Subcutaneous abdominal adipose tissue (tissue), 5 donors: Measurements from ENCODE around the gene TSPO.

Experiments
- H3K27ac ChIP-seq: one replicate; pipeline ENCODE4 v1.7.0; 2013; ENCODE audit warnings: low read depth, mild to moderate bottlenecking, inconsistent platforms, low read length, moderate library complexity
- H3K27me3 ChIP-seq, 5 donors: one replicate each; pipeline ENCODE4 v1.7.0; 2013; ENCODE audit warnings: low read length in 5 of 5, inconsistent platforms in 1 of 5; ENCODE audit not compliant: control insufficient read depth in 5 of 5, insufficient read depth in 4 of 5
- H3K36me3 ChIP-seq, 5 donors: one replicate each; pipeline ENCODE4 v1.7.0; 2013; ENCODE audit warnings: low read length in 5 of 5; ENCODE audit not compliant: control insufficient read depth in 5 of 5, insufficient read depth in 5 of 5
- H3K4me1 ChIP-seq, 5 donors: one replicate each; pipeline ENCODE4 v1.7.0; 2013; ENCODE audit warnings: low read length in 5 of 5, mild to moderate bottlenecking in 3 of 5, moderate library complexity in 1 of 5; ENCODE audit not compliant: control insufficient read depth in 5 of 5, insufficient read depth in 5 of 5
- H3K4me3 ChIP-seq, 5 donors: one replicate each; pipeline ENCODE4 v1.7.0; 2013; ENCODE audit warnings: low read length in 5 of 5, low read depth in 1 of 5
- H3K9ac ChIP-seq, 5 donors: one replicate each; pipeline ENCODE4 v1.7.0; 2013; ENCODE audit warnings: low read length in 5 of 5, mild to moderate bottlenecking in 4 of 5, moderate library complexity in 3 of 5
- H3K9me3 ChIP-seq, 5 donors: one replicate each; pipeline ENCODE4 v1.7.0; 2013; ENCODE audit warnings: low read length in 5 of 5; ENCODE audit not compliant: control insufficient read depth in 5 of 5
- donor health status: healthy.
- donor health status: healthy.
- donor health status: healthy.
- donor health status: healthy.
- donor health status: healthy.

TSPO gene

DNA sequence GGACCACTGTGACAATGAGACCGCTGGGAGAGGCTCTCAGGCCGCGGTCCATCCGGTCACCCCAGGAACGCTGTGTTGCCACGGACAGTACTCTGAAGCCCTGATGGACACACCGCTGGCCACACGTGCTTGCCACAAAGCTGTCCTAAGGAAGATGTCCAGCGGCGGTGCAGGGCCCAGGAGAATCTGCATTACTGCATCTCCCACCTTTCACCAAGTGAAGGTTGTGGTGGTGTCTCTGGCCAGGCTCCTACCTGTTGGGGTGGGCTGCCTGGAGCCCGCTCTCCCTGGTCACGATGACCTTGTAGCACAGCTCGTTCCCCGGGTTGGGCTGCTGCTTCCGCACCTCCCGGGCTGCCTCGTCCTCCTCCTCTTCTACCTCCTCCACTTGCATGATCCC is 31.4 kb downstream of the TSPO start:
- H3K36me3 ChIP-seq: peaks cover 0 to 36% (median 23%) of the 10 kb centered on the region in 5 donors

DNA sequence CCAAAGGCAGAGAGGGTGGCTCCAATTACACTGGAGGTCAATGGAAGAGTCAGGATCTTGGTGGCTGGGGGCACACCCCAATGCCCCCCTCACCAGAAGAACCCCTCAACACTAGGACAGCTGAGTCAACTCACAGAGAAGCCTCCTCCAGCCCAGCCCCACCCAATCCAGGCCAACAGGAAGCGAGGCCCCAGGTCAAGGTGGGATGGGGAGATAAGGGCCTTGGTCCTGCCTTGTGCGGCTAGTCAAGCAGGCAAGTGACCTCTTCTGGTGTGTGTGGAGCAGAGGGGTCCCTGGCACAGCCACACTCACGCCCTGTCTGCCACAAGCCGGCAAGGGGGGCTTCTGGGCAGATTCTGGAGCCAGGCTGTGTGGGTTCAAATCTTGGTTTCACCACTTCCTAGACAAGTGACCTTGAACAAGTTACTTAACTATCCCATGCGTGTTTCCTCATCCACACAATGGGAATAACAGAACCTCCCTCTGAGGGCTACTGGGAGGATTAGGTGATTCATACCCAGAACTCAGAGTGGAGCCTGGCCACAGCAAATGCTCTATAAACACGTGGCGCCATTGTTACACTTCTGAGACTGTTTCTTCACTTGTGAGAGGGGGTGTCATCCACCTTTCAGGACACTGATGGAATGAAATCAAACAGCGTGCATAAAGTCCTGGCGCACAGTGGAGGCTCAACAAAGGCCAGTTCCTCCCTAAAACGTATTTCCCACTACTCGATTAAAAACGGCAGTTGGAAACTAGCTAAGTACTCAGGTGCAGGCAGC is 32.3 kb downstream of the TSPO start:
- Histone ChIP-seq H3K4me1 (peaks cover 4 to 28% (median 25%) of the 10 kb centered on the region in 5 donors), H3K9me3 (no peaks in the 10 kb centered on the region), H3K4me3 (no peak overlapping the region), H3K27ac (no peak overlapping the region), H3K36me3 (peaks cover 0 to 33% (median 22%) of the 10 kb centered on the region in 5 donors), H3K27me3 (no peaks in the 10 kb centered on the region), H3K9ac (no peak overlapping the region)

More for the DNA sequence above, 31.4 kb downstream of the TSPO start:
- H3K9ac ChIP-seq: no peak overlapping the region
- no peak overlapping the region for H3K27ac ChIP-seq
- no peaks in the 10 kb centered on the region for H3K9me3 ChIP-seq
- H3K4me3 ChIP-seq: no peak overlapping the region
- no peaks in the 10 kb centered on the region for H3K27me3 ChIP-seq
- H3K4me1 ChIP-seq: peaks cover 4 to 25% (median 20%) of the 10 kb centered on the region in 5 donors

DNA sequence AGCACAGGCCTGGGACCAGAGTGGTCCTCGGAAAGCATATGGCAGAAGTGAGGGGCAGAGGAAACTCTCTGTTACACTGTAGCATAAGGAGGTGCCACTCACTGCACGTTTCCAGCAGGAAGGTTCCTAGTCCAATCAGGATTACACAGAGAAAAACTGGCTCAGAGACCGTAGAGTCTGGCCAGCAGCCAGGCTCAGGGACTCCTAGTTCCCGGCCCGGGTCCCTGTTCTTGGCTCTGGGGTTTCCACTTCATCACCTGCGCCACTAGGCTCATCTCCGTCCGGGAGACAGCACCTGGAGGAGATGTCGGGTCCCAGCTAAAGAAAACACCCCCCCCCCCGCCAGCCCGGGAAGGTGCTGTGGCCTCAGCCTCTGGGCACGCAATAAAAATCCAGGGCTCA is 34.5 kb downstream of the TSPO start:
- Histone ChIP-seq H3K36me3 (peaks cover 0 to 13% (median 8%) of the 10 kb centered on the region in 5 donors), H3K9ac (peak overlapping the region in 4 of 5 donors; percentile 16 to 71 (median 56)), H3K4me3 (peak overlapping the region; percentile 62 to 76 (median 68)), H3K4me1 (peaks cover 4 to 28% (median 25%) of the 10 kb centered on the region in 5 donors), H3K27me3 (no peaks in the 10 kb centered on the region), H3K27ac (no peak overlapping the region), H3K9me3 (no peaks in the 10 kb centered on the region)

DNA sequence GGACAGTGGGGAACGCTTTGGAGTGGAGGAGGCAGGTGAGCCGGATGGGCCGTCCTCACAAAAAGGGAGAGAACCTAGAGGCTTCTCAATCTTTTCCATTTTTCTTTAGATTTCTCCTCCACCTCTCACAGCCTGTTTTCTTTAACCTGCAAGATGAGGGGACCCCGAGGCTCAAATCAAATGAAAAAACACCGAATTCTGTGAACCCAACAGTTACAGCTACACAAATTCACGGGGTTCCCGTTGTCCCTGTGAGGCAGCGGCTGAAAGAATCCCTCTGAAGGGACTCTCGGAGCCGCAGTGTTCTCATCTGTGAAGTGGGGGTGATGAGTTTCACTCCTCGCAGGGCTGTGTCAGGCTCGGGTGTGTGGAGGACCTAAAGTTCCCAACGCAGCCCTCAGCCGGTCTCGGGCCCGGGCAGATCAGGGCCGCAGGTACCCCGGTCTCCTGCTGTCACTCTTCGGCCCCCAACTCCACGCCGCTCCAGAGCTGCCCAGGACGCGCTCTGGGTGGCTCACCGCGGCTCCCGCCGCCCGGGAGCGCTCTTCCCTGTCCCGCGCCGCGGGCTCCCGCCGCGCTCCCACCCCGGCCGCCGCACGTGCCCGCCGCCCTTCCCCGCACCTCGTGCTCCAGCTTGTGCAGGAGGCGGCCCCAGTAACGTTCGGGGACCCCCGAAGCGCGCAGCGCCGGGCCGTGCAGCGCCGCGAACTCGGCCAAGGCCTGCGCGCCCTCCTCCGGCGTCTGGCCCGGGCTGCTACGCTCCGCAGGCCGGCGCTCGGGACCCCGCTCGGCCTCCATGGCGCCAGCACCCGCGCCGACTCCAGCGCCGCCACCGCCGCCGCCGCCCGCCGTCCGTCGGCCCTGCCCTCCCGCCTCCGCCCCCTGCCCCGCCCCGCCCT is 35.2 kb downstream of the TSPO start, which contains the start of gene TTLL12:
TTLL12 (minus strand) TSS at position 863 of the 899 bp plus-strand sequence; CDS start at position 798, 65 bp downstream.
- no peaks in the 10 kb centered on the region for H3K27me3 ChIP-seq
- H3K9ac ChIP-seq: peak within 1 kb of the TSS; percentile 4 to 79 (median 73)
- H3K36me3 ChIP-seq: peaks cover 0 to 7% (median 4%) of the 10 kb centered on the region in 5 donors
- H3K4me3 ChIP-seq: peak within 1 kb of the TSS; percentile 67 to 84 (median 76)
- H3K27ac ChIP-seq: peak within 1 kb of the TSS; percentile 74
- H3K9me3 ChIP-seq: no peaks in the 10 kb centered on the region
- H3K4me1 ChIP-seq: peaks cover 4 to 28% (median 25%) of the 10 kb centered on the region in 5 donors

DNA sequence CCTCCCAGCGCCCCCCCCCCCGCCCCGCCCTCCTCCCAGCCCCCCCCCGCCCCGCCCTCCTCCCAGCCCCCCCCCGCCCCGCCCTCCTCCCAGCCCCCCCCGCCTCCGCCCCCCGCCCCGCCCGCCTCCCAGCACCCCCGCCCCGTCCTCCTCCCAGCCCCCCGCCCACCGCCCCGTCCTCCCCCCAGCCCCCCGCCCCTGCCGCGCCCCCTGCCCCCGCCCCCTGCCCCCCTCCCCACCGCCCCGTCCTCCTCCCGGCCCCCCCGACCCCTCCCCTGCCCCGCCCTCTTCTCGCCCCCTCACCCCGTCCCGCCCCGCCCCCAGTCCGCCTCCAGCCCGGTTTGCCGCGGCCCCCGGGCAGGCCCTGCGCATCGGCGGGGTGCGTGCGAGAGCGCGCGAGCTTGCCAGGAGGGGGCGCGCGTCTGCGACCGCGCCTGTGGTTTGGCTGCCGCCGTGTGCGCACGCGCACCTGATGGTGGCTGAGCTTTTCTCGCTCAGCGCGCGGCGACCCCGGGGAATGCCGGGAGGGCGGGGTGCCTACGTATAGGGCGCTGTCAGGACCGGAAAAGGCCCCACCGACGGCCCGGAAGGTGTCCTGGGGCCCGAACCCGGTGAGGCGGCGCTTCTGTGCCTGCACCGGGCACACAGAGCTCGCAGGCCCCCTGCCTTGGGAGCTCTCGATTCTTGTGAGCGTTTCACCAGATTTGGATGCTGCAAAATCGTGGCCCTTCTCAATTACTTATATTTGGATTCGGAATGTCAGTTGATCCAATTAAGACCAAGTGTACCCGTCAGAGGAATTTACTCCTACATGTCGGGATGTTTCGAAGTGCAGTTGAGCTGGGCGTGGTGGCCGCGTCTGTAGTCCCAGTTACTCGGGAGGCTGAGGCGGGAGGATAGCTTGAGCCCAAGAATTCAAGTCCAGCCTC is 36.1 kb downstream of the TSPO start:
- H3K9ac ChIP-seq: peak overlapping the region; percentile 4 to 79 (median 73)
- peaks cover 4 to 28% (median 25%) of the 10 kb centered on the region in 5 donors for H3K4me1 ChIP-seq
- peaks cover 0 to 4% (median 4%) of the 10 kb centered on the region in 5 donors for H3K36me3 ChIP-seq
- no peaks in the 10 kb centered on the region for H3K27me3 ChIP-seq
- H3K4me3 ChIP-seq: peak overlapping the region; percentile 67 to 84 (median 71)
- H3K9me3 ChIP-seq: no peaks in the 10 kb centered on the region
- peak overlapping the region; percentile 74 for H3K27ac ChIP-seq

DNA sequence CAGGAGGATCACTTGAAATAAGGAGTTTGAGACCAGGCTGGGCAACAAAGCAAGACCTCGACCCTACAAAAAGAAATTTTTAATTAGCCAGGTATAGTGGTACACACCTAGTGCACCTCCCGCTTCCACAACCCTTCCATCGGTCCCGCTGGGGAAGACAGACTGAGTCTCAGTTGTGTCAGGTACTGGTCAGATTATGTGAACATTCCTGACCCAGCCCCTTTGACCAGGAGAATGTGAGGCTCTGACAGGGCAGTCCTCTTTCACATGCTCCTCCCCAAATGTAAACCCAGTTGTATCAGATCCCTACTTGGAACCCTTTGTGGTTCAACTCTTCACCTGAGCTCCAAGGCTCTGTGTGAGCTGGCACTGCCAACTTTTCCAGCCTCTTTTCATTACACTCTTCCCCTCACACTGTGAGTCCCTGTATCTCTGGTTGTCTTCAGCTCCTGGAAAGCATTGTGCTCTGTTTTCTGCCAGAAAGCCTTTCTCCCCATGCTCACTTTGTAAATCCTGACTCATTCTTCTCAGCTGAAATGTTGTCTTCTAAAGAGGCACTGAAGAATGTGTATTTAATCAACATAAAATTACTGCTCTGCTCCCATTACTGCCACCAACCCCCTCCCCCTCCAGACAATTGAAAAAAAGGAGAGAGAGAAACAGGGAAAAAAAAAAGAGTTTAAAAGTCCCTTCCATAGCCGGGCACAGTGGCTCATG is 37.6 kb downstream of the TSPO start:
- H3K9me3 ChIP-seq: no peaks in the 10 kb centered on the region
- no peaks in the 10 kb centered on the region for H3K27me3 ChIP-seq
- no peaks in the 10 kb centered on the region for H3K36me3 ChIP-seq
- H3K9ac ChIP-seq: no peak overlapping the region
- H3K27ac ChIP-seq: no peak overlapping the region
- H3K4me3 ChIP-seq: no peak overlapping the region
- peaks cover 4 to 28% (median 25%) of the 10 kb centered on the region in 5 donors for H3K4me1 ChIP-seq

DNA sequence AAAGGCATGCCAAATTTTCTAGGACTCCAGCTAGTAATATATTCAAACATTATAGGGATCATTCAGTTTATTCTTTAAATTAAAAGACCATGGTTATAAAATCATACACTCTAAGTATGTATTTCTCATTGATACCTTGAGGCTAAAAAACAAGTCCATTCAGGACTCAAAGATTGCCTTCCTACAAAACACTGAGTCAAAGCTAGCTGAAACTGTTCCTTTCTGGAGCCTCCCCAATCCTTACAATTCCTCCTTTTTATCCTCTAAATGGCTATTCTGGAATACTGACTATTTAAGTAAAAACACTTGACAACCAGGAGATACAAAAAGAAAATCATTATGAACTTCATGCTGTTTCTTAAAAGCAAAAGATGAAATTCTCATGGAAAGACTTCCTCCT is 40.5 kb downstream of the TSPO start:
- Histone ChIP-seq H3K27ac (no peak overlapping the region), H3K4me1 (peaks cover 0 to 6% (median 5%) of the 10 kb centered on the region in 5 donors), H3K9me3 (no peaks in the 10 kb centered on the region), H3K9ac (no peak overlapping the region), H3K36me3 (no peaks in the 10 kb centered on the region), H3K4me3 (no peak overlapping the region), H3K27me3 (peaks cover 0 to 4% (median under 1%) of the 10 kb centered on the region in 5 donors)

DNA sequence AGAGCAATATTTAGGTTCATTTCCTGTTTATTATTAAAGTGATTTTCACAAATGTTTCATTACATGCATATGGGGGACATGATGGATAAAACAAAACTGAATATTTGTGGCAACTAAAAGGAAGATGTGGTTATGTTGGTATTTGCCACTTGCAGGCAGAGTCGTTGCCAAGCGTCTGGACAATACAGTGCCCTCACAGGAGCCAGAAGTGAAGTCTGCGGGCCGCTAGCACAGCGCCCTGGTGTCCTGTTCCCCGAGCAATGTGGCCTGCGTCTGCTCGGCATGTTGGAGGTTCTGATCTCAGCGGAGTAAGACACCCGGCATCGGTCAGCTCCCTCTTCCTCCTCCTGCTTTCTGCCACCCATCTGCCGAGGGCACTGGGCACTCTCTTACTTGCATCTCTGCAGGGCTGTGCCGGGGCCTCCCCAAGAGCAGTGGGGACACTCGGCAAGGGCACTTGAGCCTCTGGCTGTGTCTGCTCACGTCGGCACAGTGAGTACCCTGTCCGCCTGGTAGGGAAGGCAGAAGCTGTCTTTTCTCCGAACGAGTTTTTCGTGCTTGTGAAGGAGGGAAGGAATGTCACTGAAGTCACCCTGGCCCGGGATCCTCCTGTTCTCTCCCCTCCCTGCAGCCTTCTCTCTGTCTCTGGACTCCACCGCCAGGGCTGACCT is 46.0 kb downstream of the TSPO start:
- no peaks in the 10 kb centered on the region for H3K9me3 ChIP-seq
- H3K36me3 ChIP-seq: no peaks in the 10 kb centered on the region
- H3K9ac ChIP-seq: no peak overlapping the region
- peaks cover 11 to 28% (median 21%) of the 10 kb centered on the region in 5 donors for H3K27me3 ChIP-seq
- no peak overlapping the region for H3K4me3 ChIP-seq
- no peak overlapping the region for H3K27ac ChIP-seq
- no peaks in the 10 kb centered on the region for H3K4me1 ChIP-seq
